Suprapubic skin (tissue), 4 donors: ENCODE results near the gene TELO2.

Experiments
- CTCF ChIP-seq, 2 donors: fragments of 200-600 bp in 1 of 2; fragments of 450-650 bp in 1 of 2; sonication (generic) in 1 of 2; IDR thresholded peaks; one replicate each; pipeline ENCODE4 v1.5.1; 2016 to 2019; ENCODE audit warnings: antibody characterized with exemption in 2 of 2, mild to moderate bottlenecking in 1 of 2, moderate library complexity in 1 of 2
- POLR2A ChIP-seq, 2 donors: fragments of 450-650 bp; IDR thresholded peaks; one replicate each; pipeline ENCODE4 v1.6.1; 2017; ENCODE audit warnings: antibody characterized with exemption in 2 of 2, mild to moderate bottlenecking in 2 of 2, moderate library complexity in 2 of 2
- POLR2AphosphoS5 ChIP-seq, 3 donors: sonication (generic); formaldehyde crosslinking; IDR thresholded peaks; one replicate each; pipeline ENCODE4 v1.6.1; 2017; ENCODE audit warnings: antibody characterized with exemption in 3 of 3

DNA sequence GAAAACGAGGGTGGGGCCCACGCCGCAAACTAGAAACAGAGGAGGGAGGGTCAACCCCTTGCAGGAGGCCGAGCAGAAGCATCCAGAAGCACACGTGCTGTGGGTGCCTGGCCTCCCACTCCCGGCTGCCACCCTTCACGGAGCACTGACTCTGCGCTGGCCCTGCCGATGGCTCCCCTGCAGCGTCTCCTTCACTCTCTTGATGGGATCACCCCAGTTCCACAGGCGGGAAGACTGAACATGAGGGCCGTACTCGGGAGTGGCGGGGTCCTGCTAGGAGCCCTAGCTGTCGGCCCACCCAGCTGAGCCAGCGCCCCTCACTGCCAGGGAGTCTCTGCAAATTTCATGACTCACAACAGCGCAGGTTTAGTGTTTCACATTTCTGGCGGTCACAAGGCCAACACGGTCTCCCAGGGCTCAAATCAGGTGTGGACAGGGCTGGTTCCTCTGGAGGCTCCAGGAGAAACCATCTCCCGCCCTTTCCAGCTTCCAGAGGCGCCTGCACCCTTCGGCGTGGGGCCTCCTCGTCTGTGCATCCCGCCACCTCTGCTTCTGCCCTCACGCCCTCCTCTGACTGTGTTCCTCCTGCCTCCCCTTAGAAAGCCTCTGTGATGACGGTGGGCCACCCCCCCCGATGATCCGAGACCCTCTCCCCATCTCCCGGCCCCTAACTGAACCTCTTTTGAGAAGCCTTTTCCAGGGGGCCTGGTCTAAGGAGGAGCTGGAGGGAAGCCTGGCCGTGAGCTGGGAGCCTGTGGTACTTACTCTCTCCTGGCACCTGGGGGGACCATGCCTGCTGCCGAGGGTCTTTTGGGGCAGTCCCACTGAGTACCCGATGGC lies 6.4 kb upstream of the TELO2 start:
- TF ChIP-seq CTCF (IDR thresholded peaks at IDR 0.05) (no peak), POLR2A (IDR thresholded peaks at IDR 0.05) (no peak), POLR2AphosphoS5 (IDR thresholded peaks at IDR 0.05) (no peak)
